ENCODE data around the gene VWA8.

VWA8 gene

DNA sequence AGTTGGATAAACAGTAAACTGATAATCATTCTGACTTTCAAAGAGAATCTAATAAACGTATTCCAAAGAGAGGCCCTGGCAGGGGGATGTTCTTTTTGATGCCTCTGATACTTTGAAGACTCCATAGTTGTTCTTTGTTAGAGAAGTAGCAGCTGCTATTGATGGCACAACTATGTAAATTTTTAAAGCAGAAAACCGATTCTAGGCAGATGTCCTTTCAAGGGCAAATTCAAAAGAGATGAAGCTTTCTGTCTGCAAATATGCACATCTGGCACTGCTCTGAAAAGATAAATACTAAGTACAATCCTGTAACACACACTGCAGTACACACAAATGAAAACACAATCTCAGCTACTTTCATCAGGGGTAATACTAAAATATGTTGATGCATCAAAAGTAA, 250.1 kb downstream of the VWA8 start:
- TF ChIP-seq FOXP2 (optimal IDR thresholded peaks at IDR 0.05; ENCODE audit: borderline replicate concordance, extremely low read depth, extremely low read length, insufficient read depth) (no peak), SIN3A (IDR thresholded peaks at IDR 0.05; ENCODE audit: borderline replicate concordance, insufficient read depth, low read length) (no peak), POLR2AphosphoS5 (IDR thresholded peaks at IDR 0.05; ENCODE audit: low read depth, low read length) (no peak), TAF1 (IDR thresholded peaks at IDR 0.05; ENCODE audit: borderline replicate concordance, insufficient read depth, low read length) (no peak)
- TF ChIP-seq, protein P1, sequence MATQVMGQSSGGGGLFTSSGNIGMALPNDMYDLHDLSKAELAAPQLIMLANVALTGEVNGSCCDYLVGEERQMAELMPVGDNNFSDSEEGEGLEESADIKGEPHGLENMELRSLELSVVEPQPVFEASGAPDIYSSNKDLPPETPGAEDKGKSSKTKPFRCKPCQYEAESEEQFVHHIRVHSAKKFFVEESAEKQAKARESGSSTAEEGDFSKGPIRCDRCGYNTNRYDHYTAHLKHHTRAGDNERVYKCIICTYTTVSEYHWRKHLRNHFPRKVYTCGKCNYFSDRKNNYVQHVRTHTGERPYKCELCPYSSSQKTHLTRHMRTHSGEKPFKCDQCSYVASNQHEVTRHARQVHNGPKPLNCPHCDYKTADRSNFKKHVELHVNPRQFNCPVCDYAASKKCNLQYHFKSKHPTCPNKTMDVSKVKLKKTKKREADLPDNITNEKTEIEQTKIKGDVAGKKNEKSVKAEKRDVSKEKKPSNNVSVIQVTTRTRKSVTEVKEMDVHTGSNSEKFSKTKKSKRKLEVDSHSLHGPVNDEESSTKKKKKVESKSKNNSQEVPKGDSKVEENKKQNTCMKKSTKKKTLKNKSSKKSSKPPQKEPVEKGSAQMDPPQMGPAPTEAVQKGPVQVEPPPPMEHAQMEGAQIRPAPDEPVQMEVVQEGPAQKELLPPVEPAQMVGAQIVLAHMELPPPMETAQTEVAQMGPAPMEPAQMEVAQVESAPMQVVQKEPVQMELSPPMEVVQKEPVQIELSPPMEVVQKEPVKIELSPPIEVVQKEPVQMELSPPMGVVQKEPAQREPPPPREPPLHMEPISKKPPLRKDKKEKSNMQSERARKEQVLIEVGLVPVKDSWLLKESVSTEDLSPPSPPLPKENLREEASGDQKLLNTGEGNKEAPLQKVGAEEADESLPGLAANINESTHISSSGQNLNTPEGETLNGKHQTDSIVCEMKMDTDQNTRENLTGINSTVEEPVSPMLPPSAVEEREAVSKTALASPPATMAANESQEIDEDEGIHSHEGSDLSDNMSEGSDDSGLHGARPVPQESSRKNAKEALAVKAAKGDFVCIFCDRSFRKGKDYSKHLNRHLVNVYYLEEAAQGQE (IDR thresholded peaks at IDR 0.05; ENCODE audit: insufficient read depth in 1 of 2, low read depth in 2 of 2, low read length in 2 of 2) = no peak

DNA sequence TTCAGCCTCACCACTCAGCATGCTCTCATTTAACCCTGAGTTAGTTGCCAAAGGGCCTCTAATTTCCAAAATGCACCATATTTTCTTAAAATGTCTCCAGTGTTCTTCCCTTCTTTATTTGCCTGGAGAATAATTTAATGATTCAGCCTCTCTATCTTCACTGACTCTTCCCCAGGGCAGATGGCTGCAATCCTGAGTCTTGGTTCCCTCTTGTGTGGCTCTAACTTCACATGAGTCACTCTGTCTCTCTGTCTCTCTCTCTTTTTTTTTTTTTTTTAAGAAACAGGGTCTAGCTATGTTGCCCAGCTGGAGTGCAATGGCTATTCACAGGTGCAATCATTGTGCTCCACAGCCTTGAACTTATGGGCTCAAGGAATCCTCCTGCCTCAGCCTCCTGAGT, 251.4 kb downstream of the VWA8 start:
- TF ChIP-seq FOXP2 (optimal IDR thresholded peaks at IDR 0.05; ENCODE audit: borderline replicate concordance, extremely low read depth, extremely low read length, insufficient read depth) = no peak
- no peak for TF ChIP-seq POLR2AphosphoS5 (IDR thresholded peaks at IDR 0.05; ENCODE audit: low read depth, low read length)
- TF ChIP-seq, protein P1 (IDR thresholded peaks at IDR 0.05; ENCODE audit: insufficient read depth in 1 of 2, low read depth in 2 of 2, low read length in 2 of 2) = no peak
- TF ChIP-seq TAF1 (IDR thresholded peaks at IDR 0.05; ENCODE audit: borderline replicate concordance, insufficient read depth, low read length) = no peak
- TF ChIP-seq SIN3A (IDR thresholded peaks at IDR 0.05; ENCODE audit: borderline replicate concordance, insufficient read depth, low read length) = no peak

DNA sequence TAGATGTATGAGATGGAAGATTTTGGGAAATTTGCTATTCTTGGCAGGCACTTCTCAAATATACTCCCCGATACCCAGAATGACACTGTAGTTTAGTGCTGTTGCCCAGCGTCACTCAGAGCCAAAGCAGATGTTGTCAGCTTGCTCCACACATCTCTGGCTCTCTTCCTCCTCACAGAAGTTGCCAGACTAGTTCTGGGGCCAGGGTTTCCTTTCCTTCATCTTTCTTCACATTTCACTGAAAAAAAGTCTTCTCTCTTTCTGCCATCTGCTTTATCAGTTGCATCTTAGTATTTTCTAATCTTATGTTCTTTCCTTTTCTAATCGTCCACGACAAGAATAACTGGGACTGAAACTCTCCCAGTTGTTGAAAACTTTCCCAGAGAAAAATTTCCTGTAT, 252.2 kb downstream of the VWA8 start:
- TF ChIP-seq SIN3A (IDR thresholded peaks at IDR 0.05; ENCODE audit: borderline replicate concordance, insufficient read depth, low read length) (no peak), FOXP2 (optimal IDR thresholded peaks at IDR 0.05; ENCODE audit: borderline replicate concordance, extremely low read depth, extremely low read length, insufficient read depth) (no peak), TAF1 (IDR thresholded peaks at IDR 0.05; ENCODE audit: borderline replicate concordance, insufficient read depth, low read length) (no peak), POLR2AphosphoS5 (IDR thresholded peaks at IDR 0.05; ENCODE audit: low read depth, low read length) (no peak)
- TF ChIP-seq, protein P1 (IDR thresholded peaks at IDR 0.05; ENCODE audit: insufficient read depth in 1 of 2, low read depth in 2 of 2, low read length in 2 of 2) = no peak

DNA sequence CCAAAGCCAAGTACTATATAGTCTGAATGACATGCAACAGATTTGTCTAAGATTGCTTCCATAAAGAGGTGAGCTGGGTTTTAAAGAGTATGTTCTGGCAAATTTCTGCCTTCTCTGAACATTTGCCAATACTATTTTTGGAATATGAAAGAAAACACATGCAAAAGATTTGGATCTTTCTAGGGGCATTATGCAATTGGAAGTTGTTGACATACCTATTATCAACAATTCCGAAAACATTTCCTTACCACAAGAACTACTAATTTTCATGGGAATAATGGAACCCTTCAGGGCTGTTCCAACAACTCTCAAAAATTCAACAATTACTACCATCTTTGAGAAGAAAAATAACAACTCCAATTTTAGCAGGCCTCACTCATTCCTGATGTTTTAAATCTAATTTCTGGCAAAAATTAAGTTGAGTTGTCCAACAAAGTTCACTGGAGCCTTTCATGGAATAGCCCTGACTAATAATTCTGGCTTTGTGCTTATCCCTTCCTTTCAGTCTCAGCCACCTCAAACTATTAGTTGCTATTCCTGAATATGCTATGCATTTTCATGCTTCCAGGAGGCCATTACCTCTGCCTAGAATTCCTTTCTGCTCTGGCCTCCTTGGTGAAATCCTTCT, 253.6 kb downstream of the VWA8 start:
- TF ChIP-seq, protein P1 (IDR thresholded peaks at IDR 0.05; ENCODE audit: insufficient read depth in 1 of 2, low read depth in 2 of 2, low read length in 2 of 2) = no peak
- TF ChIP-seq TAF1 (IDR thresholded peaks at IDR 0.05; ENCODE audit: borderline replicate concordance, insufficient read depth, low read length) (no peak), FOXP2 (optimal IDR thresholded peaks at IDR 0.05; ENCODE audit: borderline replicate concordance, extremely low read depth, extremely low read length, insufficient read depth) (no peak), SIN3A (IDR thresholded peaks at IDR 0.05; ENCODE audit: borderline replicate concordance, insufficient read depth, low read length) (no peak), POLR2AphosphoS5 (IDR thresholded peaks at IDR 0.05; ENCODE audit: low read depth, low read length) (no peak)
